WERI-Rb-1 (cell line): ENCODE results near the gene TMEM127.
A peak's percentile ranks its signal among the peaks of the same experiment; 100 is the strongest.

ENCODE experiments used
- DNase-seq: peaks from one replicate; pipeline ENCODE4 v3.0.0-alpha.2; 2020
- H3K27ac ChIP-seq: fragments of 250-450 bp; sonication (Bioruptor Pico); 2 replicates; pipeline ENCODE4 v1.5.1; 2020; ENCODE audit warnings: mild to moderate bottlenecking, moderate library complexity
- H3K27me3 ChIP-seq: fragments of 250-450 bp; sonication (Bioruptor Pico); 2 replicates; pipeline ENCODE4 v1.5.1; 2021; ENCODE audit warnings: mild to moderate bottlenecking, low read depth, moderate library complexity; ENCODE audit not compliant: insufficient read depth, severe bottlenecking
- H3K36me3 ChIP-seq: fragments of 250-450 bp; sonication (Bioruptor Pico); 2 replicates; pipeline ENCODE4 v1.5.1; 2020; ENCODE audit warnings: mild to moderate bottlenecking, moderate library complexity
- H3K4me3 ChIP-seq: 2 replicates; pipeline ENCODE4 v1.5.1; 2011; ENCODE audit warnings: low read depth, mild to moderate bottlenecking, control low read depth, low read length
- H3K9me3 ChIP-seq: fragments of 250-450 bp; sonication (Bioruptor Pico); 2 replicates; pipeline ENCODE4 v1.5.1; 2021; ENCODE audit warnings: mild to moderate bottlenecking, moderate library complexity; ENCODE audit not compliant: severe bottlenecking
- TF ChIP-seq, protein P1 (sequence below): IDR thresholded peaks from 2 replicates; pipeline ENCODE4 v1.5.1; 2011; ENCODE audit warnings: low read depth, mild to moderate bottlenecking, control low read depth, inconsistent platforms, low read length

The TMEM127 gene

DNA sequence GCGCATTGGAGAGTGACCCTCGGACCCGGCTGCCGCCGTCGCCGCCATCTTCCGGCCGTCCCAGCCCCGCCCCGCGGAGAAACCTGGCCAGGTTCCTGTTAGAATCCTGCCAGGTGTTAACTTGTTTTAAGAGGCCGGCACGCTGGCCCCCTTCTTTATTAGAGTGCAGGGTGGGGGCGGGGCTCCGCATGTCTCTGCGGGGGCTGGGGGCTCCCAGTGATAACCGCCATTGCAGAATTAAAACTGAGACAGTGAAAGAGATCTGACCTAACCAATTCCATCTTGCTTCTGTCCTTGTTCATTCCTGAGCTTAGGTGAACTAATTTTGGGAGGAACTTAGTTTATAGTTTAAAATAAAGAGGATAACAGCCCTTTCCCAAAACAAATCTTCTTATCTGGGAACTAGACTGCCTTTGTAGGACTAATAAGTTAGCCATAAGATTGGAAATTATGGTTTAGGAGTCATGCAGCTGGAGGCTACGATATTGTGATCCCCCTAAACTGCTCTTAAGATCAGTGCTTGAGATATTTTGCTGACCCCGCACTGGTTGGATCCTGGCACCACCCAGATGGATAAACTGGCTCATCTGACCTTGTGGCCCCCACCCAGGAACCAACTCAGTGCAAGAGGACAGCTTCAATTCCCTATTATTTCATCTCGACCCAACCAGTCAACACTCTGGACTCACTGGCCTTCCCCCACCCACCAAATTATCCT is 56.6 kb downstream of the TMEM127 start:
- Histone ChIP-seq H3K27ac (peak overlapping the region; percentile 99), H3K4me3 (peak overlapping the region; percentile 85), H3K36me3 (peaks cover 33% of the 10 kb centered on the region), H3K27me3 (no peaks in the 10 kb centered on the region), H3K9me3 (no peaks in the 10 kb centered on the region)
- no peak for DNase-seq
- TF ChIP-seq, protein P1, sequence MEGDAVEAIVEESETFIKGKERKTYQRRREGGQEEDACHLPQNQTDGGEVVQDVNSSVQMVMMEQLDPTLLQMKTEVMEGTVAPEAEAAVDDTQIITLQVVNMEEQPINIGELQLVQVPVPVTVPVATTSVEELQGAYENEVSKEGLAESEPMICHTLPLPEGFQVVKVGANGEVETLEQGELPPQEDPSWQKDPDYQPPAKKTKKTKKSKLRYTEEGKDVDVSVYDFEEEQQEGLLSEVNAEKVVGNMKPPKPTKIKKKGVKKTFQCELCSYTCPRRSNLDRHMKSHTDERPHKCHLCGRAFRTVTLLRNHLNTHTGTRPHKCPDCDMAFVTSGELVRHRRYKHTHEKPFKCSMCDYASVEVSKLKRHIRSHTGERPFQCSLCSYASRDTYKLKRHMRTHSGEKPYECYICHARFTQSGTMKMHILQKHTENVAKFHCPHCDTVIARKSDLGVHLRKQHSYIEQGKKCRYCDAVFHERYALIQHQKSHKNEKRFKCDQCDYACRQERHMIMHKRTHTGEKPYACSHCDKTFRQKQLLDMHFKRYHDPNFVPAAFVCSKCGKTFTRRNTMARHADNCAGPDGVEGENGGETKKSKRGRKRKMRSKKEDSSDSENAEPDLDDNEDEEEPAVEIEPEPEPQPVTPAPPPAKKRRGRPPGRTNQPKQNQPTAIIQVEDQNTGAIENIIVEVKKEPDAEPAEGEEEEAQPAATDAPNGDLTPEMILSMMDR: no peak

DNA sequence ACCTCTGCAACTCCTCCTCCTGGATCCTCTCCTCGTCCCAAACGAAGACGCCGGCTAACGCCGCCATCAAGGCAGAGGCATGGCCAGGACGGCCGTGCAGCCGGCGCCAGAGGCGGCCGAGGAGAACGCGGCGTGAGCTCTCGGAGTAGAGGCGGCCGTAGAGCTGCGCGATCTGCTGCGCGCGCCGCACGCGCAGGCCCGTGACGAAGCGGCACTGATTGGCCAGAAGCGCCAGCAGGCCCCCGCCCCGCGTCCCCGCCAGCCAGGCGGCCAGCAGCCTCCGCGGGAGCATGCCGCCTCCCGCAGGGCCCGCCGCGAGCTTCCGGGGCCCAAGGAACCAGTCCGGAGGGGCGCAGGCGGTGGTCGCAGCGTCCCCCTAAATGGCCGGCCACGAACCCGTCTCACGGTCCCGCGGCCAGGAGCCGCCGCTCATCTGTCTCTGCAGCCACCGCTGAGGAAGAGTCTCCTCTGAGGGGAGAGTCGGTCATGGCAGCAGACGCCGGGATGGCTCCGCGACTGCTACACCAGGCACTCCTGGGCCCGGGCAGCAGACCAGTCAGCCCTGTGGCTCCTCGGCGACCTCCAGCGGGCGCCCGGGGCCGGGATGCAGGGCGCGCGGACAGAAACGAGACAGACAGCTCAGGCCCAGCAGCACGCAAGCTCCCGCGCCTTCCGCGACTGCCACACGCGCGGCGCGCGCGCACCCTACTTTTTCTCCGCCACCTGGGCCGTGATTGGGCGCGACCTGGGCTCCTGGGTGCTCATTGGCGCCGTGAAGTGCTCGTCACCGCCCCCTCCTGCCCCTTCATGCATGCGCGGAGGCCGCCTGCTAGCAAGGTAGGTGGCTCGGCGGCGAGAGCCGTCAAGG is 57.4 kb downstream of the TMEM127 start, which contains the start of gene STARD7:
STARD7 (minus strand) TSS at position 685 of the 868 bp plus-strand sequence; CDS start at position 292, 393 bp downstream.
- Histone ChIP-seq H3K27ac (peak within 1 kb of the TSS; percentile 99), H3K4me3 (peak within 1 kb of the TSS; percentile 85), H3K27me3 (no peaks in the 10 kb centered on the region), H3K36me3 (peaks cover 36% of the 10 kb centered on the region), H3K9me3 (no peaks in the 10 kb centered on the region)
- TF ChIP-seq, protein P1: 0 out of 2 replicates have a peak, but pooled peaks have one; percentile 5
- peak; percentile 99 for DNase-seq

DNA sequence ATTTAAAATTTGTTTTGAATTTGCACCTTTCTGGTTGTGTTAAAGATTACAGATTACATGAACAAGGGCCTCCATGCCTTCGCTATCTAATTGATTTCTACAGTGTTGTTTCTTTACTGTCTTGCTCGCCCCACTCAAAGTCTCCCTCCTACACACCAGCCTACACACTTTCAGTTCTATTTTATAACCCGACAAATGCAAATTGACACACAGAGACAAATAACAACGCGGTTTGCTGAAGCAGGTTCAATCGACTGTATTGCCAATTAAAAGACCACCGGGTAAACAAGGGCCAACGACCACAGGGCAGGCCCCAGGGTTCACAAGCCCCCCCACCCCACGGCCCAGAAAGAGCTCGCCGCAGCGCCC is 58.0 kb downstream of the TMEM127 start:
- peak overlapping the region; percentile 99 for H3K27ac ChIP-seq
- peaks cover 36% of the 10 kb centered on the region for H3K36me3 ChIP-seq

DNA sequence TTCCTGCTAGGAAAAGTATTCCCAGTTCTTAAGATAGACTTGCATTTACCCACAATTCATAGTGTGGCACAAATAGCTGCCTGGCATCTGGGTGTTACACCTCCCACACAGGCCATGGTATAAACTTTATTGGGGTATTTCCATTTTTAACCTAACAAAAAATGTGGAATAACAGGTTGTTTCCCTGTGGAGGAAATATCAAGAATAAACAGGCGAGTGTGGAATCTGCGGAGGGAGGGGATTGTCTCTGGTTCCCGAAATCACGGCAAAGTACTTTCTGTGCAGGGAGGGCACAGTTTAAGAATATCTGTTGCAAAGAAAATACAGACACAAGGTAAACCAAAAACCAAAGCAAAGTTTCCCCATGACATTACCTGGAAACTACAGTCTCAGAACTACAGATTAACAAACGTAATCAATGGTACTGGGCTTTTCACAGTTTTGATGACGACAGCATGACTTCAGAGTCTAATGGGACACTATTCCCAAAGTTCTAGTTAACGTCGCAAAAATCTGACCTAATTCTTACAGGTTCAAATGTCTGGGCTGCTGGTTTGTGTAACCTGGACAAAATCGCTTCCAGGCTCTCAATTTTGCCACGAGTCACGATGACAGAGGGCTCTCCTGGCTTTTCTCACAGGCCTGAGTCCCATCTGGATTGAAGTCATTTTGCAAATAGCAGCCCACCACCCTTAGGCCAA is 58.6 kb downstream of the TMEM127 start:
- DNase-seq: no peak
- Histone ChIP-seq H3K4me3 (peak overlapping the region; percentile 85), H3K36me3 (peaks cover 32% of the 10 kb centered on the region), H3K27me3 (no peaks in the 10 kb centered on the region), H3K9me3 (no peaks in the 10 kb centered on the region), H3K27ac (peak overlapping the region; percentile 99)
- TF ChIP-seq, protein P1: no peak

More for the DNA sequence above, 58.0 kb downstream of the TMEM127 start:
- H3K9me3 ChIP-seq: no peaks in the 10 kb centered on the region
- no peaks in the 10 kb centered on the region for H3K27me3 ChIP-seq
- no peak for DNase-seq
- H3K4me3 ChIP-seq: peak overlapping the region; percentile 85
- TF ChIP-seq, protein P1: no peak

DNA sequence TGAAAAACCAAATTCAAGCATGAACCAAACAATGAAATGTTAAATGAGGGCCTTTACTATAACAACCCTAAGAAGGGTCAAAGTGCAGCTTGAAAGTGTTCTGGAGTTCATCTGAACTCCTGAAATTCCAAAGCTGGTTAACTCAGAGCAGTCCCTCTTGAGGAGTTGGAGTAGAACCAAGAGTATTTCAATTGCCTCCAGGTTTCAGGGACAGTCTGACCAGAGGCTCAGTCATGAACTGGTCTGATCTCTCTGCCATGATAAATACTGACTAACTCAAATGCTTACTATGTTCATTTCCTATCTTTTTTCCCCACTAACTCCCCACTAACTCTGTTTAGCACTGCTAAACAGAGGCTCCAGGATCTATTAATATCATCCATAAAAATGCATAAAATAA is 59.9 kb downstream of the TMEM127 start:
- TF ChIP-seq, protein P1: no peak
- Histone ChIP-seq H3K27ac (no peak overlapping the region; the same call in 1 of the 2 replicates), H3K9me3 (no peaks in the 10 kb centered on the region), H3K36me3 (peaks cover 29% of the 10 kb centered on the region), H3K27me3 (no peaks in the 10 kb centered on the region), H3K4me3 (no peak overlapping the region)
- no peak for DNase-seq
